Fibroblast of lung (primary cell): ENCODE measurements around the gene TUFT1. TPM values are rescaled to one million over a fixed set of nuclear protein-coding genes. Genes with fewer than 3 reads are reported as not detected.

Experiments
- DNase-seq, 2 donors: peaks; one replicate each; pipeline versions ENCODE4 v3.0.0 to v3.0.0-alpha.2; 2010; ENCODE audit warnings: low read depth in 2 of 2
- H2AFZ ChIP-seq: 2 replicates; pipeline ENCODE4 v1.5.1; 2012; ENCODE audit warnings: low read length, control low read depth, inconsistent platforms
- H3K27ac ChIP-seq: 2 replicates; pipeline ENCODE4 v1.5.1; 2011; ENCODE audit warnings: low read length, control low read depth; ENCODE audit not compliant: insufficient read depth
- H3K27me3 ChIP-seq: 2 replicates; pipeline ENCODE4 v1.5.1; 2011; ENCODE audit warnings: mild to moderate bottlenecking, low read length; ENCODE audit not compliant: control insufficient read depth, insufficient read depth
- H3K36me3 ChIP-seq: 2 replicates; pipeline ENCODE4 v1.5.1; 2011; ENCODE audit warnings: low read length; ENCODE audit not compliant: control insufficient read depth, insufficient read depth
- H3K4me1 ChIP-seq: 2 replicates; pipeline ENCODE4 v1.5.1; 2011; ENCODE audit warnings: low read length; ENCODE audit not compliant: control insufficient read depth, insufficient read depth; ENCODE audit errors: extremely low read depth
- H3K4me2 ChIP-seq: 2 replicates; pipeline ENCODE4 v1.5.1; 2011; ENCODE audit warnings: low read length, control low read depth; ENCODE audit not compliant: insufficient read depth; ENCODE audit errors: extremely low read depth
- H3K4me3 ChIP-seq, 4 experiments: fragments of 200-600 bp in 1 of 4; sonication (generic) in 1 of 4; replicated peaks in 1 of 4; 2 replicates each; pipeline ENCODE4 v1.5.1; 2011 to 2016; ENCODE audit warnings: low read length in 4 of 4, low read depth in 3 of 4, mild to moderate bottlenecking in 3 of 4, control low read depth in 2 of 4, inconsistent platforms in 1 of 4, mixed read lengths in 1 of 4; ENCODE audit not compliant: insufficient read depth in 1 of 4; ENCODE audit errors: control extremely low read depth in 1 of 4
- H3K79me2 ChIP-seq: 2 replicates; pipeline ENCODE4 v1.5.1; 2012; ENCODE audit warnings: mild to moderate bottlenecking, low read length, inconsistent platforms; ENCODE audit not compliant: control insufficient read depth, insufficient read depth
- H3K9ac ChIP-seq: 2 replicates; pipeline ENCODE4 v1.5.1; 2011; ENCODE audit warnings: mild to moderate bottlenecking, low read length, control low read depth; ENCODE audit not compliant: insufficient read depth
- H3K9me3 ChIP-seq: 2 replicates; pipeline ENCODE4 v1.5.1; 2012; ENCODE audit warnings: low read depth, low read length; ENCODE audit not compliant: control insufficient read depth, insufficient read depth
- H4K20me1 ChIP-seq: 2 replicates; pipeline ENCODE4 v1.5.1; 2011; ENCODE audit warnings: low read length; ENCODE audit not compliant: control insufficient read depth, insufficient read depth; ENCODE audit errors: extremely low read depth
- CTCF ChIP-seq, 2 donors: IDR thresholded peaks in 1 of 2; conservative IDR thresholded peaks in 1 of 2; 1 replicate in 1 of 2; 2 replicates in 1 of 2; pipeline ENCODE4 v1.5.1; 2011 to 2012; ENCODE audit warnings: low read length in 2 of 2, control low read depth in 1 of 2, inconsistent platforms in 1 of 2, low read depth in 1 of 2, mild to moderate bottlenecking in 1 of 2
- EZH2 ChIP-seq: IDR thresholded peaks from 2 replicates; pipeline ENCODE4 v1.5.1; 2012; ENCODE audit warnings: low read length, control low read depth, mild to moderate bottlenecking; ENCODE audit errors: missing control alignments
- polyA plus RNA-seq, 2 donors: library from polyadenylated mRNA; depleted of rRNA in 1 of 2; stranded (reverse) in 1 of 2; unstranded in 1 of 2; fragments of >200 nt; gene quantifications; 2 replicates each; pipeline ENCODE4 v1.2.1, GENCODE V29; 2011 to 2012; ENCODE audit warnings: missing spikeins in 1 of 2
- total RNA-seq: library from RNA; depleted of rRNA; stranded (reverse); fragments of >200 nt; gene quantifications from 2 replicates; pipeline ENCODE4 v1.2.1, GENCODE V29; 2014

TUFT1 gene
- total and polyA plus RNA-seq, 2 donors (not counting 1 experiment from before 2014, with no cell fraction given): 18.2 to 24.7 TPM

GRCh38 chr1:151545542-151545941, 5.4 kb downstream of the TUFT1 start:
- no peak for TF ChIP-seq EZH2
- TF ChIP-seq CTCF (conservative IDR thresholded peaks at IDR 0.05 in 1 of 2, IDR thresholded peaks at IDR 0.05 in 1 of 2; ENCODE audit: low read depth in 1 of 2, low read length in 2 of 2): no peak
- Histone ChIP-seq H3K79me2 (no peaks in the 10 kb centered on the region), H4K20me1 (no peaks in the 10 kb centered on the region), H3K9me3 (no peaks in the 10 kb centered on the region), H3K36me3 (no peaks in the 10 kb centered on the region), H3K27ac (no peak overlapping the region), H3K4me2 (no peak overlapping the region), H3K4me3 (no peak overlapping the region), H3K4me1 (peaks cover 36% of the 10 kb centered on the region), H3K27me3 (no peaks in the 10 kb centered on the region), H3K9ac (no peak overlapping the region), H2AFZ (no peak overlapping the region)
- DNase-seq: no peak

- no peaks in the 10 kb centered on the region for H3K79me2 ChIP-seq
- H3K4me1 ChIP-seq: peaks cover 36% of the 10 kb centered on the region
- H3K9me3 ChIP-seq: no peaks in the 10 kb centered on the region
- no peak overlapping the region for H3K9ac ChIP-seq
- H4K20me1 ChIP-seq: no peaks in the 10 kb centered on the region
- no peak overlapping the region for H3K4me2 ChIP-seq
- H3K36me3 ChIP-seq: no peaks in the 10 kb centered on the region
- H2AFZ ChIP-seq: no peak overlapping the region
- no peak overlapping the region for H3K4me3 ChIP-seq
- H3K27me3 ChIP-seq: no peaks in the 10 kb centered on the region
- no peak for DNase-seq
- no peak for TF ChIP-seq CTCF (conservative IDR thresholded peaks at IDR 0.05 in 1 of 2, IDR thresholded peaks at IDR 0.05 in 1 of 2; ENCODE audit: low read depth in 1 of 2, low read length in 2 of 2)
- no peak for TF ChIP-seq EZH2
- H3K27ac ChIP-seq: peak overlapping the region; percentile 39
These were observed 6.2 kb downstream of the TUFT1 start for GRCh38 chr1:151546011-151546925.

GRCh38 chr1:151547119-151547899, 7.2 kb downstream of the TUFT1 start:
- Histone ChIP-seq H3K79me2 (no peaks in the 10 kb centered on the region), H3K9me3 (no peaks in the 10 kb centered on the region), H2AFZ (no peak overlapping the region), H3K36me3 (no peaks in the 10 kb centered on the region), H3K27ac (peak overlapping the region; percentile 50), H3K4me2 (peak overlapping the region; percentile 55), H3K27me3 (no peaks in the 10 kb centered on the region), H3K4me3 (peak overlapping the region in 1 of 4 experiments; percentile 9), H3K4me1 (peaks cover 36% of the 10 kb centered on the region), H3K9ac (no peak overlapping the region), H4K20me1 (no peaks in the 10 kb centered on the region)
- DNase-seq: peak; percentile 80 to 97
- TF ChIP-seq EZH2: no peak
- TF ChIP-seq CTCF (conservative IDR thresholded peaks at IDR 0.05 in 1 of 2, IDR thresholded peaks at IDR 0.05 in 1 of 2; ENCODE audit: low read depth in 1 of 2, low read length in 2 of 2): no peak
